Ishikawa (cell line): ENCODE measurements around the gene TSPAN31.

Experiments used
- CEBPB ChIP-seq: IDR thresholded peaks from 2 replicates; pipeline ENCODE4 v1.6.1; 2012
- CREB1 ChIP-seq: IDR thresholded peaks from 2 replicates; pipeline ENCODE4 v1.6.1; 2012; ENCODE audit warnings: low read depth
- EGR1 ChIP-seq: IDR thresholded peaks from 2 replicates; pipeline ENCODE4 v1.6.1; 2012
- EP300 ChIP-seq: IDR thresholded peaks from 2 replicates; pipeline ENCODE4 v1.6.1; 2012; ENCODE audit warnings: borderline replicate concordance
- FOXM1 ChIP-seq: IDR thresholded peaks from 2 replicates; pipeline ENCODE4 v1.6.1; 2012; ENCODE audit warnings: low read depth, borderline replicate concordance
- NFIC ChIP-seq: IDR thresholded peaks from 2 replicates; pipeline ENCODE4 v1.6.1; 2012
- RAD21 ChIP-seq: IDR thresholded peaks from 2 replicates; pipeline ENCODE4 v1.6.1; 2012; ENCODE audit warnings: low read depth
- TAF1 ChIP-seq: IDR thresholded peaks from 2 replicates; pipeline ENCODE4 v1.6.1; 2012; ENCODE audit warnings: low read depth, mild to moderate bottlenecking
- TCF12 ChIP-seq: IDR thresholded peaks from 2 replicates; pipeline ENCODE4 v1.6.1; 2012; ENCODE audit warnings: low read depth
- TEAD4 ChIP-seq: IDR thresholded peaks from 2 replicates; pipeline ENCODE4 v1.6.1; 2012
- YY1 ChIP-seq: IDR thresholded peaks from 2 replicates; pipeline ENCODE4 v1.6.1; 2012; ENCODE audit warnings: low read depth
- ZBTB7A ChIP-seq: IDR thresholded peaks from 2 replicates; pipeline ENCODE4 v1.6.1; 2012; ENCODE audit warnings: low read depth
- TF ChIP-seq, protein P1 (sequence below): IDR thresholded peaks from 2 replicates; pipeline ENCODE4 v1.6.1; 2012; ENCODE audit warnings: low read depth, mild to moderate bottlenecking
- TF ChIP-seq, protein P2 (sequence below): IDR thresholded peaks from 2 replicates; pipeline ENCODE4 v1.6.1; 2012
- TF ChIP-seq, protein P3 (sequence below): IDR thresholded peaks from 2 replicates; pipeline ENCODE4 v1.6.1; 2012

The TSPAN31 gene

DNA sequence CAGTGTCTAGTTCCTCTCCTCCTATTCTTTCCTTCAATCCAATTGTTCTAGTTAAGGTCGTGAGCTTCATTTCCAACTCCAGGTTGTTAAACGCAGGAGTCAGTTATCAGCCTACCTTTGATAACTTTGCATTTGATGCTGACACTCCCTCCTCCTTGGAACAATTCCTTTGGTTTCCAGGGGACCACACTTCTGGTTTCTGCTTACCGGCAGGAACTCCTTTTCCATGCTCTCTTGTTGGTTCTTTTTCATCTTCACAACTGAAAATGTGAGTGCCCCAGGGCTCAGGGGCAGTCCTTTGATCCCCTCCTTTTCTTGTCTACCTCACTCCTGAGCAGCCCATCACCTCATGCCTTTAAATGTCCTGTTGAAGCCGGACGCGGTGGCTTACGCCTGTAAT lies 32.5 kb downstream of the TSPAN31 start:
- TF ChIP-seq YY1, result no peak
- TF ChIP-seq, protein P1, sequence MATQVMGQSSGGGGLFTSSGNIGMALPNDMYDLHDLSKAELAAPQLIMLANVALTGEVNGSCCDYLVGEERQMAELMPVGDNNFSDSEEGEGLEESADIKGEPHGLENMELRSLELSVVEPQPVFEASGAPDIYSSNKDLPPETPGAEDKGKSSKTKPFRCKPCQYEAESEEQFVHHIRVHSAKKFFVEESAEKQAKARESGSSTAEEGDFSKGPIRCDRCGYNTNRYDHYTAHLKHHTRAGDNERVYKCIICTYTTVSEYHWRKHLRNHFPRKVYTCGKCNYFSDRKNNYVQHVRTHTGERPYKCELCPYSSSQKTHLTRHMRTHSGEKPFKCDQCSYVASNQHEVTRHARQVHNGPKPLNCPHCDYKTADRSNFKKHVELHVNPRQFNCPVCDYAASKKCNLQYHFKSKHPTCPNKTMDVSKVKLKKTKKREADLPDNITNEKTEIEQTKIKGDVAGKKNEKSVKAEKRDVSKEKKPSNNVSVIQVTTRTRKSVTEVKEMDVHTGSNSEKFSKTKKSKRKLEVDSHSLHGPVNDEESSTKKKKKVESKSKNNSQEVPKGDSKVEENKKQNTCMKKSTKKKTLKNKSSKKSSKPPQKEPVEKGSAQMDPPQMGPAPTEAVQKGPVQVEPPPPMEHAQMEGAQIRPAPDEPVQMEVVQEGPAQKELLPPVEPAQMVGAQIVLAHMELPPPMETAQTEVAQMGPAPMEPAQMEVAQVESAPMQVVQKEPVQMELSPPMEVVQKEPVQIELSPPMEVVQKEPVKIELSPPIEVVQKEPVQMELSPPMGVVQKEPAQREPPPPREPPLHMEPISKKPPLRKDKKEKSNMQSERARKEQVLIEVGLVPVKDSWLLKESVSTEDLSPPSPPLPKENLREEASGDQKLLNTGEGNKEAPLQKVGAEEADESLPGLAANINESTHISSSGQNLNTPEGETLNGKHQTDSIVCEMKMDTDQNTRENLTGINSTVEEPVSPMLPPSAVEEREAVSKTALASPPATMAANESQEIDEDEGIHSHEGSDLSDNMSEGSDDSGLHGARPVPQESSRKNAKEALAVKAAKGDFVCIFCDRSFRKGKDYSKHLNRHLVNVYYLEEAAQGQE, result no peak
- no peak for TF ChIP-seq RAD21
- TF ChIP-seq FOXM1, result no peak
- TF ChIP-seq CREB1, result no peak
- TF ChIP-seq, protein P2, sequence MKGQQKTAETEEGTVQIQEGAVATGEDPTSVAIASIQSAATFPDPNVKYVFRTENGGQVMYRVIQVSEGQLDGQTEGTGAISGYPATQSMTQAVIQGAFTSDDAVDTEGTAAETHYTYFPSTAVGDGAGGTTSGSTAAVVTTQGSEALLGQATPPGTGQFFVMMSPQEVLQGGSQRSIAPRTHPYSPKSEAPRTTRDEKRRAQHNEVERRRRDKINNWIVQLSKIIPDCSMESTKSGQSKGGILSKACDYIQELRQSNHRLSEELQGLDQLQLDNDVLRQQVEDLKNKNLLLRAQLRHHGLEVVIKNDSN, result no peak
- no peak for TF ChIP-seq CEBPB
- no peak for TF ChIP-seq NFIC
- TF ChIP-seq TAF1, result no peak
- TF ChIP-seq TCF12, result no peak
- no peak for TF ChIP-seq EP300
- no peak for TF ChIP-seq ZBTB7A
- TF ChIP-seq EGR1, result no peak
- TF ChIP-seq, protein P3, sequence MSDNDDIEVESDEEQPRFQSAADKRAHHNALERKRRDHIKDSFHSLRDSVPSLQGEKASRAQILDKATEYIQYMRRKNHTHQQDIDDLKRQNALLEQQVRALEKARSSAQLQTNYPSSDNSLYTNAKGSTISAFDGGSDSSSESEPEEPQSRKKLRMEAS, result no peak
- no peak for TF ChIP-seq TEAD4

DNA sequence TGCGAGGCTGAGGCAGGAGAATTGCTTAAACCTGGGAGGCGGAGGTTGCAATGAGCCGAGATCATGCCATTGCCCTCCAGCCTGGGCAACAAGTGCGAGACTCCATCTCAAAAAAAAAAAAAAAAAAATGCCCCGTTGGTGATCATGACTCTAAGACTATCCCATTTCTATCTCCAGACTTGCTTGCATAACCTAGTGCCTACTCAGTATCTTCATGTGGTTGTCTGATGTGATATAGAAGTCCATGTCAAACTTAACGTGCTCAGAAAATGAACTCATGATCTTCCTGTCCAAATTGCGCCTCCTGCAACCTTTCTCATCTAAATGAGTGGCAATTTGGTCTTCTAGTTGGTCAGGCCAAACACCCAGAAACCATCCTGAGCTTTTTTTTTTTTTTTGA lies 33.1 kb downstream of the TSPAN31 start:
- no peak for TF ChIP-seq CEBPB
- no peak for TF ChIP-seq EGR1
- TF ChIP-seq RAD21, result no peak
- no peak for TF ChIP-seq YY1
- TF ChIP-seq, protein P3, result no peak
- TF ChIP-seq TCF12, result no peak
- TF ChIP-seq ZBTB7A, result no peak
- no peak for TF ChIP-seq CREB1
- TF ChIP-seq, protein P2, result no peak
- TF ChIP-seq TAF1, result no peak

DNA sequence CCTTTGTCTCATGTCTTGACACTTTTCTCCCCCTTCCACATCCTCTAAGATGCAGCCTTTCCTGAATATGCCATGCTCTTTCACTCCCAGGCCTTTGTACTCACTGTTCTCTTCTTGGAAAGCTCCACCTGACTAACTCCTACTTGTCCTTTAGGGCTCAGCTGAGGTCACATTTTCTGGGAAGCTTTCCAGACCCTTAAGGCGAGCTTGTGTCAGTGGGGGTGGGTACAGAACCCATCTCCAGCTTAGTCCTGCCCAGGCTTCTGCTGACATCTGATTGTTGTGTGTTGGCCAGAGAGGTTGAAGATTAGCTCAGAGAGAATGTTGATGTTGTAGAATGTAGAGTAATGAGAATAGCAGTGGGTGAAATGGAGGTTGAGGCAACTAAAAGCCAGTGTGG lies 34.9 kb downstream of the TSPAN31 start:
- TF ChIP-seq YY1 (no peak), ZBTB7A (no peak), TEAD4 (no peak), CREB1 (no peak), FOXM1 (no peak), TAF1 (no peak), TCF12 (no peak)
- TF ChIP-seq, protein P2, result no peak
- TF ChIP-seq, protein P3, result no peak

DNA sequence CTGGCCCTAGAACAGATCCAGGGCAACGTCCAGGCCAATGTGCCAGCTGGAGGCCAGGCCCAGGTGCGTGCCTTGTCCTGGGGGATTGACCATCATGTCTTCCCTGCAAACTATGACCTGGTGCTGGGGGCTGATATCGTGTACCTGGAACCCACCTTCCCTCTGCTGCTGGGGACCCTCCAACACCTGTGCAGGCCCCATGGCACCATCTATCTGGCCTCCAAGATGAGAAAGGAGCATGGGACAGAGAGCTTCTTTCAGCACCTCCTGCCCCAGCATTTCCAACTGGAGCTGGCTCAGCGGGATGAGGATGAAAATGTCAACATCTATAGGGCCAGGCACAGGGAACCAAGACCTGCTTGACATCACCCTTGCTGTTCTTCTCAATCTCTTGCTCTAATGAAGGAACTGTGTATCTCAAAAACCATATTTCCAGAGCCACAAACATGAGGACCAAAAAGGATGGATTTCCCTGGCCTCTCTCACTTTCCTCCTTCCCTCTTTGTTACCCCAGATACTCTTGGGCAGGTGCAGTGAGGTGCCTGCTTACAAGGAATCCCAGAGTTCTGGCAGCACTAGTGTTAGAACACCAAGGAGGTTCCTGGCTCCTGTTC lies 35.6 kb downstream of the TSPAN31 start:
- TF ChIP-seq EP300 (no peak), ZBTB7A (no peak)
- TF ChIP-seq, protein P1, result no peak
- TF ChIP-seq, protein P2, result no peak

DNA sequence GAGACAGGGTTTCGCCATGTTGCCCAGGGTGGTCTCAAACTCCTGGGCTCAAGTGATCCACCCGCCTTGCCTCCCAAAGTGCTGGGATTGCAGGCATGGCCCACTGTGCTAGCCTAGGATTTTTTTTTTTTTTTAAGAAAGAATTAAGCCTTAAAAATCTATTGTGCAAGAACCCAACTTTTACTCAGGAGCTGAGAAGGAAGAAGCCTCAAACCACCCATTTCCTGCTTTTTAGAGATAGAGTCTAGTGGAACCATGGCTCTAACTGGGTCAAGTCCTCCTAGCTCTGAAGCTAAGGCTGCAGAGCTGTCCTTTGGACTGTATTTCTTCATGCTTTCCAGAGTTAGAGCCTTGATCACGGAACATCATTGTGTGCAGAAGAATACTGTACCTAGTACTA lies 36.4 kb downstream of the TSPAN31 start:
- TF ChIP-seq FOXM1 (no peak), NFIC (no peak), CREB1 (no peak), EGR1 (no peak), RAD21 (no peak), ZBTB7A (no peak)
- TF ChIP-seq, protein P1, result no peak
